Kidney capillary endothelial cell (primary cell): Measurements from ENCODE around the gene HPSE.

Source experiments
- DNase-seq: peaks from one replicate; pipeline ENCODE4 v3.0.0-alpha.2; 2018; ENCODE audit warnings: low spot score

Gene HPSE

DNA sequence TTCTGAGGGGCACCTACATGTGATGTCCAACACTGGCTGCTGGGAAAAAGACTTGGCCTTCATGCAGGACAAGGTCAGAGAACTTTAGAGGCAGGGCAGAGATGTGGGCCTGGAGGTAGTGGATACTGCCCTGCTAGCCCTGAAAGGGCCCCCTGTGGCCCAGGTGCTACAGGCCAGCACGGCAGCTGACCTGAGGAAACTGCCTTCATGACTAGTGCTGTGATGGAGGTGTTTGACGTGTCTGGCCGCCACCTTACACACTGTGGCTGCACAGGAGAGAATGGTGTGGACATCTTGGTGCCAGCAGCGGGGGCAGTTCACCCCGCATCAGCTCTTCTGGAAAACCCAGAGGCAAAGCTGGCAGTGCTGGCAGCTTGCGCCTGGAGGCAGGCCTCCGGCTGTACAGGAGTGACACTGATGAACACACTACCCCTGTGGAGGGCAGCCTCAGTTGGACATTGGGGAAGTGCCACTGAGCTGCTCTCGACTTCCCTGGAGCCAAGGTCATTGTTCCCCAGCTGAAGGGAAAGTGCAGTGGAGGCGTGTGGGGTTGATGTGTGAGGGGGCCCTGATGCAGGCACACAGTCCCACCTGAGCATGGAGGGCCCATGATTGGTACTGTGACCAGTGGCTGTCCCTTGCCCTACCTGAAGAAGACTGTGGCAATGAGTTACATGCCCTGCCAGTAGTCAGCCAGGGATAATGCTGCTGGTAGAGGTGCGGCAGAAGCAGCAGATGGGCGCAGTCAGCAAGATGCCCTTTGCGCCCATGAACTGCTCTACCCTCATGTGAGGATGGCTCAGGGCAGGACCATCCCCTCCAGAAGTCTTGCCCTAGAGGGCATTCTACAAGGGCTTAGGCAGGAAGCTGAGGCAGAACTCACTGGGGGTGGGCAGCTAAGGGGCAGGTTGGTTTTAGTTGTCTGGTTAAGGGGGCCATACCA, 87.0 kb downstream of the HPSE start:
- DNase-seq, result no peak
